HepG2 (cell line): ENCODE results near the gene STAT6. TPM values are rescaled to one million over a fixed set of nuclear protein-coding genes. Genes with fewer than 3 reads are reported as not detected.

Experiments
- ARID5B ChIP-seq: IDR thresholded peaks from 2 replicates; pipeline ENCODE4 v1.4.0; 2020; ENCODE audit warnings: mild to moderate bottlenecking, missing genetic modification reagents
- ATF7 ChIP-seq, 2 experiments: fragments of 450-650 bp in 1 of 2; sonication (generic) in 1 of 2; formaldehyde crosslinking in 1 of 2; IDR thresholded peaks; 2 replicates each; pipeline versions ENCODE4 v1.4.0 to v1.6.1; 2016 to 2020; ENCODE audit warnings: antibody characterized with exemption in 1 of 2, mild to moderate bottlenecking in 1 of 2, missing genetic modification reagents in 1 of 2
- BRF2 ChIP-seq: sonication (generic); formaldehyde crosslinking; IDR thresholded peaks from 2 replicates; pipeline ENCODE4 v1.8.1; 2022; ENCODE audit warnings: mild to moderate bottlenecking, missing genetic modification reagents
- CBX2 ChIP-seq, 2 experiments: fragments of 200-600 bp in 1 of 2; sonication (generic); formaldehyde crosslinking in 1 of 2; IDR thresholded peaks; 2 replicates each; pipeline versions ENCODE4 v1.7.0 to v1.8.1; 2018 to 2022; ENCODE audit warnings: low read depth in 2 of 2, low read length in 1 of 2, mild to moderate bottlenecking in 1 of 2, missing genetic modification reagents in 1 of 2
- FOXJ3 ChIP-seq: sonication (generic); formaldehyde crosslinking; IDR thresholded peaks from 2 replicates; pipeline ENCODE4 v1.4.0; 2020; ENCODE audit warnings: missing genetic modification reagents, mild to moderate bottlenecking, borderline replicate concordance
- FOXP1 ChIP-seq, 2 experiments: fragments of 450-650 bp in 1 of 2; IDR thresholded peaks; 2 replicates each; pipeline ENCODE4 v1.6.1; 2017 to 2018; ENCODE audit warnings: antibody characterized with exemption in 1 of 2
- FOXP4 ChIP-seq: sonication (generic); formaldehyde crosslinking; IDR thresholded peaks from 2 replicates; pipeline ENCODE4 v1.4.0; 2020; ENCODE audit warnings: missing genetic modification reagents
- HOXA3 ChIP-seq: sonication (generic); formaldehyde crosslinking; IDR thresholded peaks from 2 replicates; pipeline ENCODE4 v1.5.0; 2020; ENCODE audit warnings: missing genetic modification reagents
- KAT2B ChIP-seq: fragments of 150-350 bp; IDR thresholded peaks from 2 replicates; pipeline ENCODE4 v1.6.1; 2014; ENCODE audit warnings: low read depth, low read length, borderline replicate concordance
- NCOR1 ChIP-seq: fragments of 200-600 bp; sonication (generic); IDR thresholded peaks from 2 replicates; pipeline ENCODE4 v1.7.0; 2017; ENCODE audit warnings: antibody characterized with exemption, low read length, borderline replicate concordance
- PRDM15 ChIP-seq: sonication (generic); formaldehyde crosslinking; IDR thresholded peaks from 2 replicates; pipeline ENCODE4 v1.4.0; 2020; ENCODE audit warnings: missing genetic modification reagents
- SSRP1 ChIP-seq: IDR thresholded peaks from 2 replicates; pipeline ENCODE4 v1.6.1; 2016; ENCODE audit warnings: control low read depth
- TCF7L2 ChIP-seq: IDR thresholded peaks from 2 replicates; pipeline ENCODE4 v1.6.1; 2011; ENCODE audit warnings: mild to moderate bottlenecking, low read depth, low read length, moderate library complexity
- U2AF2 ChIP-seq: fragments of 200-400 bp; formaldehyde crosslinking; IDR thresholded peaks from 2 replicates; pipeline ENCODE4 v1.6.1; 2017; ENCODE audit warnings: low read depth, mild to moderate bottlenecking, low read length
- ZBTB26 ChIP-seq: IDR thresholded peaks from 2 replicates; pipeline ENCODE4 v1.6.1; 2016; ENCODE audit warnings: missing compliant biosample characterization, missing genetic modification reagents, borderline replicate concordance
- ZNF292 ChIP-seq: sonication (generic); formaldehyde crosslinking; IDR thresholded peaks from 2 replicates; pipeline ENCODE4 v1.8.1; 2022; ENCODE audit warnings: mild to moderate bottlenecking, low read depth, missing genetic modification reagents, borderline replicate concordance
- ZNF331 ChIP-seq: sonication (generic); formaldehyde crosslinking; IDR thresholded peaks from 2 replicates; pipeline ENCODE4 v1.4.0; 2020; ENCODE audit warnings: missing genetic modification reagents
- polyA plus RNA-seq, 8 experiments: library from polyadenylated mRNA; depleted of rRNA in 3 of 8; stranded (reverse) in 7 of 8; unstranded in 1 of 8; fragments of >200 nt; fragmentation: Illumina TruSeq in 4 of 8; extraction: Trizol in 4 of 8; gene quantifications; 2 replicates each; pipeline versions ENCODE4 v1.2.1 to v1.2.3, GENCODE V29; 2011 to 2016; ENCODE audit warnings: low read depth in 4 of 8, missing spikeins in 1 of 8, mixed read lengths in 1 of 8; ENCODE audit not compliant: insufficient read depth in 1 of 8
- total RNA-seq, 5 experiments: library from RNA; depleted of rRNA; stranded (reverse); fragments of >200 nt; fragmentation: Illumina TruSeq; extraction: Trizol; gene quantifications; 2 replicates each; pipeline ENCODE4 v1.2.3, GENCODE V29; 2016; ENCODE audit warnings: low read depth in 1 of 5

STAT6 gene
- total and polyA plus RNA-seq, 2 of the 13 experiments (the other 11 are each of a cell fraction or from before 2014, with no cell fraction given), result 28.0 to 62.2 TPM

- TF ChIP-seq FOXP1 (IDR thresholded peaks at IDR 0.05) (no peak), FOXP1 (CRISPR knock-in tag; IDR thresholded peaks at IDR 0.05) (peak; percentile 70), FOXP4 (CRISPR knock-in tag) (peak; percentile 61; the same call in 1 of the 2 replicates), U2AF2 (no peak), HOXA3 (CRISPR knock-in tag) (peak; percentile 61), ZNF292 (no peak), TCF7L2 (no peak), PRDM15 (no peak), ZBTB26 (CRISPR knock-in tag) (peak; percentile 67; the same call in 1 of the 2 replicates), ARID5B (CRISPR knock-in tag) (peak; percentile 90), ZNF331 (peak; percentile 53; the same call in 1 of the 2 replicates), BRF2 (no peak), ATF7 (IDR thresholded peaks at IDR 0.05) (no peak), ATF7 (CRISPR knock-in tag; IDR thresholded peaks at IDR 0.05) (no peak), SSRP1 (CRISPR knock-in tag) (0 out of 2 replicates have a peak, but pooled peaks have one; percentile 60), KAT2B (no peak), NCOR1 (peak; percentile 83), FOXJ3 (peak; percentile 54; the same call in 1 of the 2 replicates), CBX2 (IDR thresholded peaks at IDR 0.05; ENCODE audit: low read depth, low read length) (no peak), CBX2 (CRISPR knock-in tag; IDR thresholded peaks at IDR 0.05; ENCODE audit: low read depth) (no peak)
Measured at GRCh38 chr12:57130941-57131340, 19.8 kb upstream of the STAT6 start (continued).
